KOPT-K1 (cell line): ENCODE data around the gene SHROOM2.

ENCODE experiments used
- H3K27ac ChIP-seq: fragments of 200-600 bp; sonication (generic); 2 replicates; pipeline ENCODE4 v1.5.1; 2016; ENCODE audit warnings: antibody characterized with exemption, mild to moderate bottlenecking, low read depth, low read length; ENCODE audit not compliant: poor library complexity, severe bottlenecking
- H3K36me3 ChIP-seq: fragments of 200-600 bp; sonication (generic); 2 replicates; pipeline ENCODE4 v1.5.1; 2017; ENCODE audit warnings: antibody characterized with exemption, mild to moderate bottlenecking, low read length, moderate library complexity; ENCODE audit not compliant: insufficient read depth
- H3K9me3 ChIP-seq: fragments of 200-600 bp; sonication (generic); 2 replicates; pipeline ENCODE4 v1.5.1; 2017; ENCODE audit warnings: antibody characterized with exemption, low read length, mild to moderate bottlenecking; ENCODE audit not compliant: insufficient read depth, poor library complexity, severe bottlenecking

The SHROOM2 gene

DNA sequence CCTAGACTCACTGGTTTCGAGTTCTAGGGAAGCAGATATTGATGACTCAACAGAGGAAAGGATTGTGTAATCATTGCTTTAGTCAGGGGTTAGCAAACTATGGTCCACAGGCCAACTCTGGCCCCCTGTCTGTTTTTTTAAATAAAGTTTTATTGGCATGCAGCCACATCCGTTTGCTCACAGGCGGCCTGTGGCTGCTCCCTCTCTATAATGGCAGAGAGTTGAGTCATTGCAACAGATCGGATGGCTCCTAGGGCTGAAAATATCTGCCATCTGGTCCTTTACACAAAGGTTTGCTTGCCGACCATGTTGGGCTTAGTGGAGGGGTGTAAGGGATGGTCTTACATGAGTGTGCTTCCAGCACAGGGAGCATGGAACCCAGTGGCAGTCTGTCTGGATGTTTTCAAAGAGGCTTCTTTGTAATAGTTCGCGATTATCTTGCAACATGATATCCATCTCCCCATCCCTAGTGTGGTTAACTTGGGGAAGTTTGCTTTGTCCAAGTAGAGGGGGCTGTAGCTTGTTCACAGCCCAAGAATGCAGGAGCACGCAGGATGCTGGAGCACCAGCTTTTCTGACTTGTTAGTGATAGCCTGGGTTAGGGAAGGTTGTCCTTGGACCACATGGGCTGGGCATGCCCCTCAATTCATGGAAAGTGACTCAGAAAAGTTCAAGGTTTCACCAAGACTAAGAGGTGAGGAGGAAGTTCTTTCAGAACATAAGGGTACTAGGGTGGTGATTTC lies 121.6 kb downstream of the SHROOM2 start:
- H3K36me3 ChIP-seq = no peaks in the 10 kb centered on the region
- H3K9me3 ChIP-seq = no peaks in the 10 kb centered on the region
- no peak overlapping the region for H3K27ac ChIP-seq

DNA sequence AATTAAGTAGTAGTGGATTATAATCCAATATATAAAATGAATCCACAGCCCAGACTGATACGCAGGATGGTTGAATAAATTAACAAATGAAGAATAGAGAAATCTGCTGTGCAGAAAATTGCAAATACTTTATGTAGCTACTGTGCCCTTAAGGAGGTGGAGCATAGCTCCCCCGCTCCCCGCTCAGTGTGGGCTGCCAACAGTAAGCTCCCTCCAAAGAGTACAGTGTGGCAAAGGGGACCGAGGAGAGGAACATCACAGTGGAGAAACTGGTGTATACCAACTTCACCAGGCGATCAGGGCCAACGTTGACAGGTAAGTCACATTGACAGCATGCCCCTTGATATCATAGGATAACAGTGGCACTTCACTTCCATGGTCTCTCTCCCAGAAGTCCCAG lies 123.0 kb downstream of the SHROOM2 start:
- no peaks in the 10 kb centered on the region for H3K9me3 ChIP-seq
- H3K36me3 ChIP-seq = no peaks in the 10 kb centered on the region
- H3K27ac ChIP-seq = no peak overlapping the region

DNA sequence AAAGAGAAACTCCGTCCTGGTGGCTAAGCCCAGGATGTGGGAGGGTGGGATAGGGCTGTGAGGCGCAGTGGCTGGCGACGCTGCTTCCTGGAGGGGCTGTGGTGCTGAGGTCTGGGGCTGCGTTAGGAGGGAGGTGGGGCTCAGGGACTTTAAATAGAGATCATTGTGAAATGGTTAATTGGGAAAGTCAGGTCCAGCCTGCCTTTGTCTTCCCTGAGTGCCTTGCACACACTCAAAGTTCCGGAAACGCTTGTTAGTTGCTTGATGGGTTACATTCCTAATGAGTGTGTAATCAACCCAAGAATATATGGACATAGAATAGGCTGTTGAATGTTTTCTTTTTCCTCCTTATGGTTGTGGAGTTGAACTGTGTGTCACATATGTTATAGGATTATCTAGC lies 125.3 kb downstream of the SHROOM2 start:
- Histone ChIP-seq H3K27ac (no peak overlapping the region), H3K36me3 (no peaks in the 10 kb centered on the region)

DNA sequence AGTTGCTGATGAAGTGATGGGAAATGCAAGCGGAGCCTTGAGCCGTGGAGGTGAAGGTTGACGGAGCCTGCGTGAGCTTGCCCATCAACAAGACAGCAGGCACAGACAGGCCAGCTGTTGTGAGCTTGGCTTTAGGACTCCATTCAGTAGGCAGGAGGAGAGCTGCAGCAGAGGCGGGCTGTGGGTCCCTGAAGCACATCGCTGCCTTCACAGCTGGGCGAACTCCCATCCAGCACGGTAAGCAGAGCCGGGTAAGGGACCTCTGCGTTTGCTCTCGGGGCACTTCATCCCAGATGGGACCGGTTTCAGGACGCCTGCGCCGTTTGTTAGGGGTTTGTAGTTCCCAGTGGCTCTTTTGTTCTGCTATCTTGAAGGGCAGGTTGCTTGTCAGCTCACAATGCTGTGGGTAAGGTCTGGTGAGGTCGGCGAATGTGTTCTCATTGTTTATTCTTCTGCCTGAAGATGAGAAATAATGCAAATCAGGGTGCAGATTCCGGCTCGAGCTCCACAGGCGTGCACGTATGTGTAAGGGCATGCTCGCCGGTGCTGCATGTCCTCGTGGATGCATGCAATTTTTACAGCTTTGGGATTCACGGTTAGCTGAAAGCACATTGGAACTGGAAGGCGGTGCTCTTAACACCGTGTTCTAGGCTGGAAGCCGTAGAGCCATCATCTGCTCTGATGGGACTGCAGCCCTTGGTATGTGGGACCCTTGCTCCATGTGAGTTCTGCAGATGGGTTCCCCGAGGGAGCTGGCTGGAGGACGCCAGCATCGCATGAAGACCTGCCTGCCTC lies 126.3 kb downstream of the SHROOM2 start:
- Histone ChIP-seq H3K36me3 (no peaks in the 10 kb centered on the region), H3K27ac (no peak overlapping the region), H3K9me3 (no peaks in the 10 kb centered on the region)

More for the DNA sequence above, 125.3 kb downstream of the SHROOM2 start:
- H3K9me3 ChIP-seq = no peaks in the 10 kb centered on the region

DNA sequence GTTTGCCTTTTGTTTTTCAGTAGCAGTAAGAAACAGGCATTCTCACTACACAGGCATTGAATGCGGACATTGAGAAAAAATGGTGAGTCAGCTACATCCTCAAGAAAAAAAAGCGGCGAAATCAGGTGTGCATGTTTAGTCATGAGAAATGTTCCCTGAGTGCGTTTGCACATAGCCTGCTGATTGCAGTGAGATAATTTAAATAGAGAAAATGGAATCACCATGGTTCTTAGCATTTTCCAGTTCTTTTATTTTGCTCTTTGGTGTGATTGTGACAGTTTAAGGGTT lies 126.9 kb downstream of the SHROOM2 start:
- H3K36me3 ChIP-seq = no peaks in the 10 kb centered on the region
- H3K27ac ChIP-seq = no peak overlapping the region
- no peaks in the 10 kb centered on the region for H3K9me3 ChIP-seq

DNA sequence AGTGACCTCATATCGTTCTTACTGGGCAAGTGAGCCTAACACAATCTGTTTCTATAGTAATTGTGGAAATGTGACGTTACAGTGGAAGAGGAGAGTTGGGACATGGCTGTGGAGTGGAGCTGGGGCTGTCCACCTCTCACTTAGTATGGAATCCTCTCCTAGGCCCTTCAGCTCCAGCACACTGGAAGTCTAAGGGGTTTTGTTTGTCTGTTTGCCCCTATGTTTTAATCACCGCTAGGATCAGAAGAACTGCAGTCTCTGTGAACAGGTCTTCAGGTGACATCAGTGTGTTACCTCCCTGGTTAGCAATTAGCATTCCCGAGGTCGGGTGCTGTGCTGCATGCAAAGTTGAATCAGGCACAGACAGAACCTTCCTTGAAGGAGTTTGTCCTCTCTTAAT lies 131.6 kb downstream of the SHROOM2 start:
- no peaks in the 10 kb centered on the region for H3K9me3 ChIP-seq
- no peaks in the 10 kb centered on the region for H3K36me3 ChIP-seq
- no peak overlapping the region for H3K27ac ChIP-seq

DNA sequence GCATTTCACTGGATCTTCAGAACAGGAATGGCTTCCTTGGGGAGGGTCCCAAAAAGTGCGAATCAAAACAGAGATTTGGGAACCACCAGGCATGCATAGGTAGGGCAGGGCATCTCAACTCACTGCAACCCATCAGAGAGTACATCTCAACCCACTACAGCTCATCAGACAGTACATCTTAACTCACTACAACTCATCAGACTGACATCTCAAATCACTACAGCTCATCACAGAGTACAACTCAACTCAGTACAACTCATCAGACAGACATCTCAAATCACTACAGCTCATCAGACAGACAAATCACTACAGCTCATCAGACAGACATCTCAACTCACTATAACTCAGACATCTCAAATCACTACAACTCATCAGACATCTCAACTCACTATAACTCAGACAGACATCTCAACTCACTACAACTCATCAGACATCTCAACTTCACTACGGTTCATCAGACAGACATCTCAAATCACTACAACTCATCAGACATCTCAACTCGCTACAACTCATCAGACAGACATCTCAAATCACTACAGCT lies 133.5 kb downstream of the SHROOM2 start:
- no peaks in the 10 kb centered on the region for H3K36me3 ChIP-seq
- no peaks in the 10 kb centered on the region for H3K9me3 ChIP-seq
- H3K27ac ChIP-seq = no peak overlapping the region

DNA sequence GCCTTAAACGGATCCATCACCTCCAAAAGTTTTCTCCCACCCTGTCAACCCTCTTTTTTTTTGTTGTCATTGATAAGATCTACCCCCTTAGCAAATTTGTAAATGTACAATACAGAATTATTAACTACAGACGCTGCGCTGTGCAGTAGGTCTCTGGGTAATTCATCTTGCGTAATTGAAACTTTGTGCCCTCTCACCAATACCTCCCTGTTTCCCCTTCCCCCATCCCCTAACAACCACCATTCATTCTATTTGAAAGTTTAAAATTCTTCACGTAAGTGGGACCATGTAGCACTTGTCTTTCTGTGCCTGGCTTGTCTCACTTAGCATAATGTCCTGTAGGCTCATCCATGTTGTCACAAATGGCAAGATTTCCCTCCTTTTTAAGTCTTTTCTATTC lies 135.2 kb downstream of the SHROOM2 start:
- no peak overlapping the region for H3K27ac ChIP-seq
- no peaks in the 10 kb centered on the region for H3K36me3 ChIP-seq
- H3K9me3 ChIP-seq = no peaks in the 10 kb centered on the region

DNA sequence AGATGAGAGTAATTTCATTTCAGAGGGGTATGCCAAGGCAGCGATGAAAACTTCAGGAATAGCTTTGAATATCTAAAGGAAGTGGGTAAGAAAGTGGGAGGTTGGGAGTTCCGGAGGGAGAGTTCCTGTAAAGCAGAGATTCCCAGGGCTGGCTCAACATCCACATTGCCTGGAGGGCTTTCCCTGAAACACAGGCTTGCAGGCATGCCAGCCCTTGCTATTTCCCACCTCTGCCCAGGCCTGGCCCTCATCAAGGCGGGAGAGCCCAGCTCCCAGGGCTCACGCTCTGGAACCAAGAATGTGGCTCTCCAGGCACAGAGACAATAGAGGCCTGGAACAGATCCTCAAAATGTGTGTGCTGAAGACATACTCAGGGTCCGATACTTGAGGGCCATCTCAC lies 137.1 kb downstream of the SHROOM2 start:
- H3K9me3 ChIP-seq = no peaks in the 10 kb centered on the region
- H3K36me3 ChIP-seq = no peaks in the 10 kb centered on the region
- H3K27ac ChIP-seq = no peak overlapping the region

DNA sequence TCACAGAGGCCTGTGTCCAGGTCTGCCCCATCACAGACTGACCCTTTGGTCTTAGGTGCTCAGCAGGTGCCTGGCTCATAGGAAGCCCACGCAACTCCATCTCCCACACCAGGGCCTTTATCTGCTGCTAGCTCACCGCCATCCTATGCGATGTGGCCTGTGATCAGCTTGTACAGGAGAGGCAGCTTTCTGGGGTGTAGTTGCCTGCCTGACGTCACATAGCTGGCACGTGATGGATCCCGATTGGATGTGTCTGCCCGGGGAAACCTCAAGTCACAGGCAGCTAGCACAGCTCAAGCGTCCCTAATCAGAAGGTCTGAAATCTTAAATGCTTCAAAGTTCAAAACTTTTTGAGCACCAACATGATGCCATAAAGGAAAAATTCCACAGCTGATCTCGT lies 139.8 kb downstream of the SHROOM2 start:
- no peaks in the 10 kb centered on the region for H3K9me3 ChIP-seq
- H3K36me3 ChIP-seq = no peaks in the 10 kb centered on the region
- no peak overlapping the region for H3K27ac ChIP-seq

DNA sequence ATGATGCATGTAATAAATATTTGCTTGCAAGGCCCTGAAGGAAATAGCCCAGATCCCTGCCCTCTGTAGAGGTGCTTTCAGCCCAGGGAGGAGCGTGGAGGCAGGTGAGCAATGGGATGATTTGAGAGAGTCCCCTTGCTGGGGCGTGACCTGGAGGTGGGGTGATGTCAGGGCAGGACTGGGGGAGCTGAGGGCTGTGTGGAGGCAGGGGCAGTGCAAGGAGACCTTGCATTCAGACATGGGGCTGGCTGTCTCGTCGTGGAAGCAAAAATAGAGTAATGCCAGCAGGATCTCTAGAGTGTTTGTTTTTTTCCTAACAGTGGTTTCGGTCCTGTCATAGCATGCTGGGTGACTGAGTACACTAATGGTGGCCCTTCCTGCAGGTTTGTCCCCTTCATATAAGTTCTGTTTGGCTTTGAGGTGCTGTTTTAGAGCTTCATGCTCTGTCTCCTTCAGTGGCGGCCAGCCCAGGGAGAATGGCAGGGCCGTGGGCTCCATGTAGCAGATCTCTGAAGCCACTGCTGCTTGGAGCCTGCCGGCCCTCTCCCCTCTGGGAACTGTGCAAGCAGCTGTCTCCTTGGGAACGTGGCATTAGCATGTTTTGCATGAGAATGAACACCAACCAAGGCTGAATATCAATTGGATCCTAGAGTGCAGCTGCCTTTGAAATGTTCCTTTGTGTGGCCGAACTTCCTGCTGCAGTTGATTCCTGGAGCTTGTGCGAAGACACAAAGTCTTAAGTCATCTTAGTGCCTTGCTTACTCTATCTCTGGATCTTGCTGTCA lies 141.7 kb downstream of the SHROOM2 start:
- H3K36me3 ChIP-seq = no peaks in the 10 kb centered on the region
- H3K9me3 ChIP-seq = no peaks in the 10 kb centered on the region
- no peak overlapping the region for H3K27ac ChIP-seq

DNA sequence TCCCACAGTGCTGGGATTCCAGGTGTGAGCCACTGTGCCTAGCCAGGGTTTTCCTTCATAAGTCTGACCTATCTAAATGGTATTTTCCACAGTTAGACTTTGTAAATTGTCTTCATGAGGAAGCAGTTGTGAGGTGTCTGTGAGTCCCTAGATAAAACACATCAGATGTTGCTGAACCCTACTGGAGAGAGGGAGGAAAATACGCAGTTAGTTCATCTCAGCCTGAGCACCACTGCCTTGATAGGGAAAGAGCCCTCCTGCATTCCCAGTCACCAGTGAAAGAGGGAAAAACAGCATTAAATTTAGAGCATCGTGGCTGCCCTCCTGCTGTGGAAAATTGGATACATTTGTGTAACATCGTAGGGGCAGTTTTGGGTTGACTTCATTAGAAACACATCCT lies 149.2 kb downstream of the SHROOM2 start:
- Histone ChIP-seq H3K36me3 (no peaks in the 10 kb centered on the region), H3K9me3 (no peaks in the 10 kb centered on the region), H3K27ac (no peak overlapping the region)

DNA sequence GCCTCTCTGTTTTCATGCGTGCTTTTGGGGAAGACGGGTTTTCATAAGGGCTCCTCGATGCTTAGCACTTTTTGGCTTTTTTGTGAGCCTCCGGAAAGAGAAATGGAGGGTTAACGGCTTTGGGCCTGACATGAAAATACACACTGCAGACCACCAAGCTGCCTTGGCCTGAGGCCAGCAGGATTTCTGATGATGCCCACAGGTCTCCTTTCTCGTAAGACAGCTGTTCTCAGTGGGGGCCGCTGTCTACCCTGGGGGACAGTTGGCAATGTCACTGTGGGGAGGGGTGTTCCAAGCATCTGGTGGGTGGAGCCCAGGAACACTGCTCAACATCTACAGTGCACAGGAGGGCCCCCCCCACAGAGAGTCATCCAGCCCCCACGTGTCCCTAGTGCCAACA lies 151.5 kb downstream of the SHROOM2 start:
- H3K9me3 ChIP-seq = no peaks in the 10 kb centered on the region
- no peaks in the 10 kb centered on the region for H3K36me3 ChIP-seq
- H3K27ac ChIP-seq = no peak overlapping the region

DNA sequence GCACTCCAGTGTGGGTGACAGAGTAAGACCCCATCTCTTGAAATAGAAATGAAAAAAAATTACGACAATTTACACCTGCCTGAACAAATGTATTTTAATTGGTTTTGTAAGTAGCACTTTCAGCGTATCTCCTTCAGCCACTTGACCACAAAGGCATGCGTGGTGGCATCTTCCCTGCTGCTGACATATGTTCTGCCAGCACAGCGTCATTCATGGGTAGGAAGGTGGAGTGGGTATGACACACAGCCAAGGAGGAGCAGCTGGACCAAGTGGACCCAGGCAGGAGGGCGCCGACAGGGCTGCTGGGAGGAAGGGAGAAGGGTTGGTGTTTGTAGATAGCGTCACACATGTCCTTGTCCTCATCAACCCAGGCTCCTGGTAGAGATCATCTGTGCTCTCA lies 152.3 kb downstream of the SHROOM2 start:
- no peaks in the 10 kb centered on the region for H3K36me3 ChIP-seq
- no peaks in the 10 kb centered on the region for H3K9me3 ChIP-seq
- H3K27ac ChIP-seq = no peak overlapping the region

DNA sequence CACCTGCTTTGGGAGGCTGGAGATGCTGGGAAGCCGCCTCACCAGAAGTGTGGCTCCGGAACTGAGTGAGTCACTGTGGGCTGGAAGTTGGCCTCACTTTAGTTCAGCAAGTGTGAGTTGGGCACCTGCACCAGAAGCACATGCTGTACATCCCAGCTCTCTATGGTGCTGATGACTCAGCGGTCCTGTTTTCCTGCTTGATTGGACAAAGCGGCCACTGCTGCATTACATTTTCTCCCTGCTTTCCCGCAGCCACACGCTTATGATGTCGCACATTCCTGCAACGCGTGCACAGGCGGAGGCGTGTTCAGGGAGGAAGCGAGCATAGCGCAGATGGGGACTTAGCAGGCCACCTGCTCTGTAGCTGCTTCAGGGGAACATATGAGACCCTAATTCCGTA lies 154.2 kb downstream of the SHROOM2 start:
- H3K36me3 ChIP-seq = no peaks in the 10 kb centered on the region
- no peaks in the 10 kb centered on the region for H3K9me3 ChIP-seq
- no peak overlapping the region for H3K27ac ChIP-seq
